Suprapubic skin (tissue), 4 donors: ENCODE measurements around the gene NAA38. TPM values are rescaled to one million over a fixed set of nuclear protein-coding genes. Genes with fewer than 3 reads are reported as not detected.

ENCODE experiments used
- DNase-seq, 2 donors: peaks; one replicate each; pipeline ENCODE4 v3.0.0-alpha.2; 2019; ENCODE audit warnings: low spot score in 2 of 2
- H3K27ac ChIP-seq: fragments of 200-600 bp; sonication (generic); one replicate; pipeline ENCODE4 v1.5.1; 2019
- H3K27me3 ChIP-seq: fragments of 200-600 bp; sonication (generic); one replicate; pipeline ENCODE4 v1.5.1; 2019
- H3K36me3 ChIP-seq: fragments of 200-600 bp; sonication (generic); one replicate; pipeline ENCODE4 v1.5.1; 2019
- H3K4me1 ChIP-seq: fragments of 200-600 bp; sonication (generic); one replicate; pipeline ENCODE4 v1.5.1; 2019
- H3K4me3 ChIP-seq: fragments of 200-600 bp; sonication (generic); one replicate; pipeline ENCODE4 v1.5.1; 2019; ENCODE audit warnings: mild to moderate bottlenecking
- H3K9me3 ChIP-seq: fragments of 200-600 bp; sonication (generic); one replicate; pipeline ENCODE4 v1.5.1; 2019
- CTCF ChIP-seq, 2 donors: fragments of 200-600 bp in 1 of 2; fragments of 450-650 bp in 1 of 2; sonication (generic) in 1 of 2; IDR thresholded peaks; one replicate each; pipeline ENCODE4 v1.5.1; 2016 to 2019; ENCODE audit warnings: antibody characterized with exemption in 2 of 2, mild to moderate bottlenecking in 1 of 2, moderate library complexity in 1 of 2
- EP300 ChIP-seq: sonication (generic); formaldehyde crosslinking; IDR thresholded peaks from one replicate; pipeline ENCODE4 v1.6.1; 2017; ENCODE audit warnings: antibody characterized with exemption
- POLR2A ChIP-seq, 2 donors: fragments of 450-650 bp; IDR thresholded peaks; one replicate each; pipeline ENCODE4 v1.6.1; 2017; ENCODE audit warnings: antibody characterized with exemption in 2 of 2, mild to moderate bottlenecking in 2 of 2, moderate library complexity in 2 of 2
- POLR2AphosphoS5 ChIP-seq, 3 donors: sonication (generic); formaldehyde crosslinking; IDR thresholded peaks; one replicate each; pipeline ENCODE4 v1.6.1; 2017; ENCODE audit warnings: antibody characterized with exemption in 3 of 3
- WGBS: methylation state at CpG from one replicate; pipeline ENCODE4 v1.1.5; 2018; 5-methylcytosine and 5-hydroxymethylcytosine counted together
- total RNA-seq, 4 donors: library from RNA; depleted of rRNA; stranded (reverse); fragments of >200 nt; gene quantifications; one replicate each; pipeline ENCODE4 v1.1.0, GENCODE V29; 2016

The NAA38 gene
- total RNA-seq, 4 donors from 2014 or later, result 46.2 to 90.6 (median 47.6) TPM

- DNase-seq, result no peak
- TF ChIP-seq POLR2AphosphoS5 (IDR thresholded peaks at IDR 0.05), result no peak
- no peak for TF ChIP-seq CTCF (IDR thresholded peaks at IDR 0.05)
- no peak for TF ChIP-seq EP300
- TF ChIP-seq POLR2A (IDR thresholded peaks at IDR 0.05), result no peak
- Histone ChIP-seq H3K4me1 (peaks cover 36% of the 10 kb centered on the region), H3K36me3 (peaks cover 56% of the 10 kb centered on the region), H3K27me3 (no peaks in the 10 kb centered on the region), H3K9me3 (no peaks in the 10 kb centered on the region), H3K27ac (no peak overlapping the region), H3K4me3 (no peak overlapping the region)
- 71% methylated on average over 17 of the region's 22 CpGs for WGBS
Measured at GRCh38 chr17:7846063-7846735, 11.2 kb downstream of the NAA38 start.

- Histone ChIP-seq H3K27ac (peak overlapping the region; percentile 99), H3K4me1 (peaks cover 42% of the 10 kb centered on the region), H3K27me3 (no peaks in the 10 kb centered on the region), H3K4me3 (peak overlapping the region; percentile 76), H3K36me3 (peaks cover 52% of the 10 kb centered on the region), H3K9me3 (no peaks in the 10 kb centered on the region)
- TF ChIP-seq EP300 (no peak), POLR2AphosphoS5 (IDR thresholded peaks at IDR 0.05) (no peak), POLR2A (IDR thresholded peaks at IDR 0.05) (no peak), CTCF (IDR thresholded peaks at IDR 0.05) (no peak)
- WGBS, result 78% methylated on average over 15 of the region's 15 CpGs
- peak in 1 of 2 donors; percentile 64 for DNase-seq
Measured at GRCh38 chr17:7845359-7846062, 11.8 kb downstream of the NAA38 start.

GRCh38 chr17:7844292-7845154 is 12.8 kb downstream of the NAA38 start:
- peak overlapping the region; percentile 99 for H3K27ac ChIP-seq
- no peaks in the 10 kb centered on the region for H3K27me3 ChIP-seq
- under 1% methylated on average over 57 of the region's 71 CpGs for WGBS
- no peaks in the 10 kb centered on the region for H3K9me3 ChIP-seq
- peaks cover 42% of the 10 kb centered on the region for H3K36me3 ChIP-seq
- peaks cover 52% of the 10 kb centered on the region for H3K4me1 ChIP-seq
- TF ChIP-seq POLR2A (IDR thresholded peaks at IDR 0.05) (peak in 1 of 2 donors; percentile 23), EP300 (no peak), CTCF (IDR thresholded peaks at IDR 0.05) (no peak), POLR2AphosphoS5 (IDR thresholded peaks at IDR 0.05) (peak in 1 of 3 donors; percentile 24)
- peak overlapping the region; percentile 76 for H3K4me3 ChIP-seq
- peak; percentile 95 to 97 for DNase-seq

GRCh38 chr17:7843536-7844291 is 13.6 kb downstream of the NAA38 start:
- DNase-seq, result peak; percentile 88 to 89
- Histone ChIP-seq H3K9me3 (no peaks in the 10 kb centered on the region), H3K4me3 (peak overlapping the region; percentile 76), H3K36me3 (peaks cover 34% of the 10 kb centered on the region), H3K27me3 (no peaks in the 10 kb centered on the region), H3K4me1 (peaks cover 60% of the 10 kb centered on the region), H3K27ac (peak overlapping the region; percentile 99)
- WGBS, result under 1% methylated on average over 44 of the region's 61 CpGs
- TF ChIP-seq EP300 (no peak), POLR2A (IDR thresholded peaks at IDR 0.05) (peak in 1 of 2 donors; percentile 18)

GRCh38 chr17:7843257-7843535 is 14.2 kb downstream of the NAA38 start:
- no peaks in the 10 kb centered on the region for H3K9me3 ChIP-seq
- H3K4me3 ChIP-seq, result peak overlapping the region; percentile 76
- H3K36me3 ChIP-seq, result peaks cover 29% of the 10 kb centered on the region
- H3K27me3 ChIP-seq, result no peaks in the 10 kb centered on the region
- no peak for TF ChIP-seq EP300
- no peak for TF ChIP-seq CTCF (IDR thresholded peaks at IDR 0.05)
- TF ChIP-seq POLR2A (IDR thresholded peaks at IDR 0.05), result no peak
- TF ChIP-seq POLR2AphosphoS5 (IDR thresholded peaks at IDR 0.05), result no peak
- peaks cover 65% of the 10 kb centered on the region for H3K4me1 ChIP-seq
- WGBS, result 0% methylated on average over 4 of the region's 17 CpGs
- H3K27ac ChIP-seq, result peak overlapping the region; percentile 99
- DNase-seq, result no peak
